Keratinocyte (primary cell): Measurements from ENCODE around the gene ITGAE. TPM values are rescaled to one million over a fixed set of nuclear protein-coding genes. Genes with fewer than 3 reads are reported as not detected.

Source experiments
- DNase-seq: peaks from one replicate; pipeline ENCODE4 v3.0.0-alpha.2; 2011; ENCODE audit warnings: low read depth, missing footprints, low spot score
- FAIRE-seq: peaks from 2 replicates; lab custom pipeline; 2011; peaks lifted over from hg19 to GRCh38; lab: Jason Lieb, UNC
- H2AFZ ChIP-seq: 2 replicates; pipeline ENCODE4 v1.6.0; 2012; ENCODE audit warnings: low read length, control low read depth, inconsistent platforms; ENCODE audit not compliant: control insufficient read depth
- H3K27ac ChIP-seq: 2 replicates; pipeline ENCODE4 v1.5.1; 2011; ENCODE audit warnings: low read length; ENCODE audit not compliant: control insufficient read depth, insufficient read depth
- H3K27me3 ChIP-seq: 3 replicates; pipeline ENCODE4 v1.6.0; 2011; ENCODE audit warnings: low read length; ENCODE audit not compliant: control insufficient read depth, insufficient read depth; ENCODE audit errors: extremely low read depth
- H3K36me3 ChIP-seq, 2 experiments: 2 replicates in 1 of 2; 3 replicates in 1 of 2; pipeline ENCODE4 v1.5.1; 2011; ENCODE audit warnings: low read length in 2 of 2, mild to moderate bottlenecking in 1 of 2; ENCODE audit not compliant: control insufficient read depth in 2 of 2, insufficient read depth in 2 of 2; ENCODE audit errors: extremely low read depth in 1 of 2
- H3K4me1 ChIP-seq: 3 replicates; pipeline ENCODE4 v1.5.1; 2011; ENCODE audit warnings: low read length; ENCODE audit not compliant: control insufficient read depth, insufficient read depth; ENCODE audit errors: extremely low read depth
- H3K4me2 ChIP-seq: 3 replicates; pipeline ENCODE4 v1.6.0; 2011; ENCODE audit warnings: low read depth, low read length; ENCODE audit not compliant: control insufficient read depth, insufficient read depth; ENCODE audit errors: extremely low read depth
- H3K4me3 ChIP-seq, 3 experiments: fragments of 200-600 bp in 1 of 3; sonication (generic) in 1 of 3; 2 replicates in 2 of 3; 3 replicates in 1 of 3; pipeline ENCODE4 v1.5.1; 2011 to 2016; ENCODE audit warnings: low read length in 3 of 3, mild to moderate bottlenecking in 3 of 3, control low read depth in 2 of 3, inconsistent platforms in 1 of 3, low read depth in 1 of 3, mixed read lengths in 1 of 3, mixed run types in 1 of 3, moderate library complexity in 1 of 3; ENCODE audit not compliant: control insufficient read depth in 2 of 3, insufficient read depth in 2 of 3; ENCODE audit errors: extremely low read depth in 1 of 3
- H3K79me2 ChIP-seq: 2 replicates; pipeline ENCODE4 v1.6.0; 2012; ENCODE audit warnings: low read length; ENCODE audit not compliant: control insufficient read depth, insufficient read depth
- H3K9ac ChIP-seq: 3 replicates; pipeline ENCODE4 v1.6.0; 2011; ENCODE audit warnings: low read length; ENCODE audit not compliant: control insufficient read depth, insufficient read depth; ENCODE audit errors: extremely low read depth
- H3K9me1 ChIP-seq: 3 replicates; pipeline ENCODE4 v1.6.0; 2011; ENCODE audit warnings: low read length; ENCODE audit not compliant: control insufficient read depth, insufficient read depth; ENCODE audit errors: extremely low read depth
- H3K9me3 ChIP-seq: 2 replicates; pipeline ENCODE4 v1.5.1; 2012; ENCODE audit warnings: low read depth, low read length; ENCODE audit not compliant: control insufficient read depth
- H4K20me1 ChIP-seq: 3 replicates; pipeline ENCODE4 v1.6.0; 2011; ENCODE audit warnings: low read length; ENCODE audit not compliant: control insufficient read depth, insufficient read depth; ENCODE audit errors: extremely low read depth
- CTCF ChIP-seq, 3 experiments: IDR thresholded peaks in 1 of 3; conservative IDR thresholded peaks in 1 of 3; optimal IDR thresholded peaks in 1 of 3; 2 replicates in 2 of 3; 3 replicates in 1 of 3; pipeline versions ENCODE3 to v1.5.1; 2011; ENCODE audit warnings: low read length in 3 of 3, mild to moderate bottlenecking in 3 of 3, moderate library complexity in 2 of 3, control low read depth in 1 of 3, inconsistent platforms in 1 of 3; ENCODE audit not compliant: insufficient read depth in 2 of 3; ENCODE audit errors: extremely low read depth in 1 of 3
- EZH2 ChIP-seq: IDR thresholded peaks from one replicate; pipeline ENCODE4 v1.6.1; 2012; ENCODE audit warnings: inconsistent platforms, mild to moderate bottlenecking, low read length, moderate library complexity
- dilution Hi-C: fragments of 300-500 bp; cut with MboI; formaldehyde crosslinking; loops from one replicate; pipeline ENCODE4 v1.7.0; 2020; ENCODE audit warnings: low sequenced_read_pairs; ENCODE audit not compliant: extremely low pct_ligation_motif_present
- polyA plus RNA-seq, 5 experiments: library from polyadenylated mRNA; depleted of rRNA in 3 of 5; stranded (reverse) in 3 of 5; stranded (forward) in 1 of 5; unstranded in 1 of 5; fragments of >200 nt; gene quantifications; 1 replicate in 1 of 5; 2 replicates in 3 of 5; 3 replicates in 1 of 5; pipeline versions ENCODE4 v1.2.1 to v1.2.3, GENCODE V29; 2011 to 2012; ENCODE audit warnings: missing spikeins in 2 of 5, low read depth in 1 of 5, low replicate concordance in 1 of 5

ITGAE gene
- polyA plus RNA-seq, 1 donor (not counting 4 experiments of a cell fraction or from before 2014, with no cell fraction given): 66.6 TPM

GRCh38 chr17:3740611-3741073 lies 60.3 kb downstream of the ITGAE start:
- H3K9me1 ChIP-seq: no peaks in the 10 kb centered on the region
- dilution Hi-C loops: no loop called here
- H3K27ac ChIP-seq: no peak overlapping the region
- DNase-seq: no peak
- no peak overlapping the region for H3K9ac ChIP-seq
- TF ChIP-seq CTCF (optimal IDR thresholded peaks at IDR 0.05 in 1 of 3, IDR thresholded peaks at IDR 0.05 in 1 of 3, conservative IDR thresholded peaks at IDR 0.05 in 1 of 3; ENCODE audit: extremely low read depth in 1 of 3, insufficient read depth in 2 of 3, low read length in 3 of 3): no peak
- TF ChIP-seq EZH2: no peak
- peaks cover 13% of the 10 kb centered on the region for H3K4me1 ChIP-seq
- H3K9me3 ChIP-seq: no peaks in the 10 kb centered on the region
- H2AFZ ChIP-seq: no peak overlapping the region
- H3K36me3 ChIP-seq: no peaks in the 10 kb centered on the region
- H3K27me3 ChIP-seq: no peaks in the 10 kb centered on the region
- no peak for FAIRE-seq
- no peak overlapping the region for H3K4me2 ChIP-seq
- H3K4me3 ChIP-seq: no peak overlapping the region
- H4K20me1 ChIP-seq: no peaks in the 10 kb centered on the region
- no peaks in the 10 kb centered on the region for H3K79me2 ChIP-seq

GRCh38 chr17:3739422-3740124 lies 61.4 kb downstream of the ITGAE start:
- no peaks in the 10 kb centered on the region for H4K20me1 ChIP-seq
- H3K79me2 ChIP-seq: no peaks in the 10 kb centered on the region
- TF ChIP-seq CTCF (optimal IDR thresholded peaks at IDR 0.05 in 1 of 3, IDR thresholded peaks at IDR 0.05 in 1 of 3, conservative IDR thresholded peaks at IDR 0.05 in 1 of 3; ENCODE audit: extremely low read depth in 1 of 3, insufficient read depth in 2 of 3, low read length in 3 of 3): no peak
- no peak for TF ChIP-seq EZH2
- H3K9me3 ChIP-seq: no peaks in the 10 kb centered on the region
- no peak overlapping the region for H3K27ac ChIP-seq
- FAIRE-seq: no peak
- no peaks in the 10 kb centered on the region for H3K36me3 ChIP-seq
- peaks cover 13% of the 10 kb centered on the region for H3K4me1 ChIP-seq
- no peak overlapping the region for H2AFZ ChIP-seq
- H3K4me2 ChIP-seq: no peak overlapping the region
- H3K9me1 ChIP-seq: no peaks in the 10 kb centered on the region
- DNase-seq: no peak
- no peaks in the 10 kb centered on the region for H3K27me3 ChIP-seq
- dilution Hi-C loops: no loop called here
- no peak overlapping the region for H3K4me3 ChIP-seq
- no peak overlapping the region for H3K9ac ChIP-seq
